Esophagus squamous epithelium (tissue), 5 donors: ENCODE results near the gene DNAH1. TPM values are rescaled to one million over a fixed set of nuclear protein-coding genes. Genes with fewer than 3 reads are reported as not detected.

Experiments
- DNase-seq: peaks from one replicate; lab custom pipeline; 2025; lab: John Stamatoyannopoulos, UW
- H3K27ac ChIP-seq, 4 donors: fragments of 200-600 bp; sonication (generic); one replicate each; pipeline ENCODE4 v1.5.1; 2016 to 2019; ENCODE audit warnings: mild to moderate bottlenecking in 1 of 4
- H3K27me3 ChIP-seq, 4 donors: fragments of 200-600 bp; sonication (generic); 1 replicate in 3 of 4; 2 replicates in 1 of 4; pipeline versions ENCODE4 v1.5.1 to v1.6.0; 2017 to 2021; ENCODE audit warnings: antibody characterized with exemption in 1 of 4
- H3K36me3 ChIP-seq, 3 donors: fragments of 200-600 bp; sonication (generic); one replicate each; pipeline ENCODE4 v1.5.1; 2016 to 2019
- H3K4me1 ChIP-seq, 3 donors: fragments of 200-600 bp; sonication (generic); one replicate each; pipeline ENCODE4 v1.5.1; 2017 to 2019
- H3K4me3 ChIP-seq, 4 donors: fragments of 200-600 bp; sonication (generic); 1 replicate in 3 of 4; 2 replicates in 1 of 4; pipeline ENCODE4 v1.5.1; 2016 to 2019; ENCODE audit warnings: mild to moderate bottlenecking in 2 of 4, moderate library complexity in 1 of 4
- H3K9me3 ChIP-seq, 3 donors: fragments of 200-600 bp; sonication (generic); one replicate each; pipeline ENCODE4 v1.5.1; 2016 to 2019
- POLR2A ChIP-seq, 4 donors: fragments of 450-650 bp; IDR thresholded peaks; one replicate each; pipeline ENCODE4 v1.6.1; 2017; ENCODE audit warnings: antibody characterized with exemption in 4 of 4, mild to moderate bottlenecking in 4 of 4, moderate library complexity in 3 of 4
- WGBS, 2 donors: methylation state at CpG; one replicate each; pipeline ENCODE4 v1.1.5; 2018; 5-methylcytosine and 5-hydroxymethylcytosine counted together
- intact Hi-C: fragments of 100-400 bp; cut with DNase I; formaldehyde crosslinking; loops from one replicate; pipeline ENCODE4 v1.15.0; 2022
- total RNA-seq, 4 donors: library from RNA; depleted of rRNA; stranded (reverse); fragments of >200 nt; gene quantifications; one replicate each; pipeline ENCODE4 v1.1.0, GENCODE V29; 2016
- TF ChIP-seq, protein P1 (sequence below), 6 experiments: fragments of 450-650 bp in 4 of 6; fragments of 200-600 bp in 2 of 6; sonication (generic) in 2 of 6; IDR thresholded peaks; one replicate each; pipeline ENCODE4 v1.5.1; 2016 to 2019; ENCODE audit warnings: antibody characterized with exemption in 6 of 6, mild to moderate bottlenecking in 4 of 6, moderate library complexity in 4 of 6
- donor health status: DM: yes; HTN: yes; CAD: no.

The DNAH1 gene
- total RNA-seq, 4 donors from 2014 or later: 1.3 to 5.9 (median 1.9) TPM

DNA sequence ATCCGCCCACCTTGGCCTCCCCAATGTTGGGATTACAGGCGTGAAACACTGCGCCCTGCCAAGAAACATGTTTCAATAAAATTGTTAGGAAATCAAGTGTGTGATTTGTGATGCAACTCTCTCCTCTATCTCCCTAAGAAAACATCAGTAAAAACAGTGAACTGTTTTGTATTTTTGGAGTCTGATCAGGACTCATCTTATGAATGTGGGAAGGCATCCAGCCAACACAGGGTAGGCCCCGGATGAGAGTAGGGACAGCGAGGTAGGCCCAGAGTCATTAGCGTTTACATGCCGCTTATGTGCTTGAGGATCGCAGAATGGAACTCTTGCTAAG is 29.4 kb upstream of the DNAH1 start:
- intact Hi-C loops: no loop called here
- H3K36me3 ChIP-seq: peaks cover 0 to 29% (median 7%) of the 10 kb centered on the region in 3 donors
- H3K4me1 ChIP-seq: peaks cover 5 to 26% (median 15%) of the 10 kb centered on the region in 3 donors
- peak overlapping the region; percentile 99 to 100 (median 100) for H3K27ac ChIP-seq
- WGBS, 2 donors: 64 to 77% methylated on average over 8 of the region's 8 CpGs
- no peaks in the 10 kb centered on the region for H3K27me3 ChIP-seq
- no peaks in the 10 kb centered on the region for H3K9me3 ChIP-seq
- peak overlapping the region; percentile 70 to 93 (median 82) for H3K4me3 ChIP-seq
- TF ChIP-seq POLR2A (IDR thresholded peaks at IDR 0.05): no peak
- TF ChIP-seq, protein P1, sequence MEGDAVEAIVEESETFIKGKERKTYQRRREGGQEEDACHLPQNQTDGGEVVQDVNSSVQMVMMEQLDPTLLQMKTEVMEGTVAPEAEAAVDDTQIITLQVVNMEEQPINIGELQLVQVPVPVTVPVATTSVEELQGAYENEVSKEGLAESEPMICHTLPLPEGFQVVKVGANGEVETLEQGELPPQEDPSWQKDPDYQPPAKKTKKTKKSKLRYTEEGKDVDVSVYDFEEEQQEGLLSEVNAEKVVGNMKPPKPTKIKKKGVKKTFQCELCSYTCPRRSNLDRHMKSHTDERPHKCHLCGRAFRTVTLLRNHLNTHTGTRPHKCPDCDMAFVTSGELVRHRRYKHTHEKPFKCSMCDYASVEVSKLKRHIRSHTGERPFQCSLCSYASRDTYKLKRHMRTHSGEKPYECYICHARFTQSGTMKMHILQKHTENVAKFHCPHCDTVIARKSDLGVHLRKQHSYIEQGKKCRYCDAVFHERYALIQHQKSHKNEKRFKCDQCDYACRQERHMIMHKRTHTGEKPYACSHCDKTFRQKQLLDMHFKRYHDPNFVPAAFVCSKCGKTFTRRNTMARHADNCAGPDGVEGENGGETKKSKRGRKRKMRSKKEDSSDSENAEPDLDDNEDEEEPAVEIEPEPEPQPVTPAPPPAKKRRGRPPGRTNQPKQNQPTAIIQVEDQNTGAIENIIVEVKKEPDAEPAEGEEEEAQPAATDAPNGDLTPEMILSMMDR (IDR thresholded peaks at IDR 0.05): no peak
- DNase-seq: no peak

DNA sequence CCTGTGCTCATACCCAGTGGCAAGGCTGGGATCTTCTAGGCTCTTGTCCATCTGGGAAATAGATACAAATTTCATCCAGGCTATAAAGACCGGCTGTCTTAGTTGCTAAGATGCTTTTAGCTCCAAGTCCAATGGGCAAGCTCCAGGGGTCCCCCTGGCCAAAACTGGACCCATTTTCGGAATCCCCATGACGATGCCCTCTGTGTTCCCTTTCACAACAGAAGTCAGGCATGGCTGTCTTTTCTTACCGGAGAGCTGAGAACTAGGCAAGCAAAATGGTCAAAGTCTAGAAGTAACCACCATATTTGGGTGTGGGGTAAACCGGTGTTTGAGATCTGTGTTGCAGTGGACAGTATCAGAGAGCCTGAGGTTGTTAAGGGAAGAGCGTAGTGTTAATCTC is 27.4 kb upstream of the DNAH1 start:
- intact Hi-C loops: no loop called here
- H3K27me3 ChIP-seq: no peaks in the 10 kb centered on the region
- H3K36me3 ChIP-seq: peaks cover 0 to 37% (median 10%) of the 10 kb centered on the region in 3 donors
- no peak for DNase-seq
- peak overlapping the region; percentile 99 to 100 (median 100) for H3K27ac ChIP-seq
- H3K4me3 ChIP-seq: peak overlapping the region; percentile 70 to 93 (median 82)
- H3K4me1 ChIP-seq: peaks cover 5 to 26% (median 15%) of the 10 kb centered on the region in 3 donors
- H3K9me3 ChIP-seq: no peaks in the 10 kb centered on the region
- 92 to 98% methylated on average over 6 of the region's 6 CpGs for WGBS, 2 donors
- TF ChIP-seq POLR2A (IDR thresholded peaks at IDR 0.05): no peak
- TF ChIP-seq, protein P1 (IDR thresholded peaks at IDR 0.05): no peak

DNA sequence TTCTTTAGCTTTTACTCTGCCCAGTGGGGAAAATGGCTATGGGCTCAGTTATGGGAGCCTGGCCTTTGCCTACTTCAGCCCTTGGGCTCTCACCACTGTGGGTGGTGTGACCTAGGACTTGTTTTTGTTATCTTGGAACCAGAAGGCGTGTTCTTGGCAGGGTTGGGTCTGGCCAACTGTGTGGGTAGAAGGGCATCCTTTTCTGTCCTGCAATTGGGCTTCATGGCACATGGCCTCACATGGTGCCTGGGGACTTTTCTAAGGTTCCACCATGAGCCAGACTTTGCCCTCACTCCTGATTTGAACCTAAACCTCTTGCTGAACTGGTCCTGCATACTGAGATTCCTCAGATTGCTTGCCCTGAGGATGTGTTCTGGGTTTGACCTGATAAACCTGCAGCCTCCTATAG is 26.8 kb upstream of the DNAH1 start:
- Histone ChIP-seq H3K27ac (no peak overlapping the region), H3K27me3 (no peaks in the 10 kb centered on the region), H3K36me3 (peaks cover 0 to 44% (median 10%) of the 10 kb centered on the region in 3 donors), H3K9me3 (no peaks in the 10 kb centered on the region), H3K4me1 (peaks cover 5 to 26% (median 15%) of the 10 kb centered on the region in 3 donors), H3K4me3 (no peak overlapping the region)
- TF ChIP-seq POLR2A (IDR thresholded peaks at IDR 0.05): no peak
- TF ChIP-seq, protein P1 (IDR thresholded peaks at IDR 0.05): no peak
- no peak for DNase-seq
- intact Hi-C loops: no loop called here
- 60% methylated on average over 1 of the region's 1 CpG; no CpG with 5 or more reads in 1 of the 2 donors for whole genome bisulfite sequencing, 2 donors

DNA sequence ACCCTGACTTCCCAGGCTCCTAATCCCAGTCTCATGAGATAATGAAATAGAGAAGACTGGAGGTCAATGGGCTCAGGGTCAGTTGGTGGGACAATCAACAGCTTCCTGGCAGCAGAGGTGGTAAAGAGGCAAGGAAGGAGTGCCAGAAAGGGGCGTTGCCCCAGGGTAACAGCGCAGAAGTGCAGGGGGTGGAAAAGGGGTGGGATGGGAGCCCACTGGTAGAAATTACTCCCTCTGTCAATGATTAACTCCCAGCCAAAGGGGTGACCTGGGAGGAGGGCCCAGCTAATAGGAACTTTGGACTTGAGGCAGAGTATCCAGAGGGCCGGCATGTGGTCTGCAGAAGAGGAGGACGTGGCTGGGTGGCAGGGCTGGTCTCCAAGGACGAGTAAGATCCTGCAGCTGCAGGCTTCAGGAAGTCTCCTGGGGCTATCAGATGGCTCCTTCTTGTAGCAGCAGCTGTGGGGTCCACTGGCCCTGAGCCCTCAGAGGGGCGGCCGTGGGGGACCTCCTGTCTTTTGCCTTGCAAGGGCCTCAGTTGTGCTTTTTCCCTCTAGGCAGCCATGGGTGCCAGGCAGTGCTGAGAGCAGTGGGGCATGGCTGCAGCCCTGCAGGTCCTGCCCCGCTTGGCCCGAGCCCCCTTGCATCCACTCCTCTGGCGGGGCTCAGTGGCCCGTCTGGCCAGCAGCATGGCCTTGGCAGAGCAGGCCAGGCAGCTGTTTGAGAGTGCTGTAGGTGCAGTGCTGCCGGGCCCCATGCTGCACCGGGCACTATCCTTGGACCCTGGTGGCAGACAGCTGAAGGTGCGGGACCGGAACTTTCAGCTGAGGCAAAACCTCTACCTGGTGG is 26.1 kb upstream of the DNAH1 start:
- TF ChIP-seq, protein P1 (IDR thresholded peaks at IDR 0.05): no peak
- no peak for TF ChIP-seq POLR2A (IDR thresholded peaks at IDR 0.05)
- intact Hi-C loops: no loop called here
- Histone ChIP-seq H3K27ac (no peak overlapping the region), H3K4me3 (no peak overlapping the region), H3K27me3 (no peaks in the 10 kb centered on the region), H3K36me3 (peaks cover 0 to 50% (median 10%) of the 10 kb centered on the region in 3 donors), H3K4me1 (peaks cover 5 to 26% (median 15%) of the 10 kb centered on the region in 3 donors), H3K9me3 (no peaks in the 10 kb centered on the region)
- DNase-seq: no peak
- 86 to 90% methylated on average over 5 to 6 of the region's 15 CpGs for WGBS, 2 donors
